Activated T-helper 1 cell treated with anti-CD3 and anti-CD28 coated beads, Interleukin-2, amount 50 U/mL, for 16 hours (primary cell): ENCODE data around the gene ZNF438.
"Not testable (repeated sequence)": the region's sequence is repeated elsewhere in the genome, so short reads cannot be mapped to it uniquely, and the experiment has no call there.

ENCODE experiments used
- DNase-seq, 2 donors: peaks; one replicate each; pipeline ENCODE4 v3.0.0-alpha.2; 2020; ENCODE audit warnings: low read depth in 1 of 2, low spot score in 1 of 2

Gene ZNF438

GRCh38 chr10:30986053-30986555 is 45.6 kb downstream of the ZNF438 start:
- no peak for DNase-seq

GRCh38 chr10:30985512-30985911 is 46.2 kb downstream of the ZNF438 start:
- DNase-seq, result no peak

- no peak for DNase-seq
These were observed 46.9 kb downstream of the ZNF438 start for GRCh38 chr10:30984563-30985328.

GRCh38 chr10:30983209-30983608 is 48.5 kb downstream of the ZNF438 start:
- not testable (repeated sequence) for DNase-seq

- DNase-seq, result no peak
These were observed 50.6 kb downstream of the ZNF438 start for GRCh38 chr10:30980951-30981616.

GRCh38 chr10:30979956-30980355 is 51.7 kb downstream of the ZNF438 start:
- DNase-seq, result no peak

GRCh38 chr10:30978843-30979242 is 52.8 kb downstream of the ZNF438 start:
- no peak for DNase-seq

GRCh38 chr10:30977385-30977784 is 54.3 kb downstream of the ZNF438 start:
- DNase-seq, result no peak

- no peak for DNase-seq
These were observed 56.8 kb downstream of the ZNF438 start for GRCh38 chr10:30974773-30975415.

- DNase-seq, result no peak
These were observed 57.3 kb downstream of the ZNF438 start for GRCh38 chr10:30974355-30974754.

GRCh38 chr10:30973737-30974136 is 57.9 kb downstream of the ZNF438 start:
- DNase-seq, result no peak

GRCh38 chr10:30970760-30971460 is 60.8 kb downstream of the ZNF438 start:
- no peak for DNase-seq

GRCh38 chr10:30968711-30969110 is 63.0 kb downstream of the ZNF438 start:
- DNase-seq, result no peak

- DNase-seq, result no peak
These were observed 63.8 kb downstream of the ZNF438 start for GRCh38 chr10:30967650-30968410.

GRCh38 chr10:30963992-30964930 is 67.4 kb downstream of the ZNF438 start:
- no peak for DNase-seq

- DNase-seq, result no peak
These were observed 69.1 kb downstream of the ZNF438 start for GRCh38 chr10:30962522-30962921.

GRCh38 chr10:30959836-30960210 is 71.8 kb downstream of the ZNF438 start:
- no peak for DNase-seq

GRCh38 chr10:30949218-30949617 is 82.4 kb downstream of the ZNF438 start:
- DNase-seq, result not testable (repeated sequence)

GRCh38 chr10:30944005-30944404 is 87.7 kb downstream of the ZNF438 start:
- no peak for DNase-seq

GRCh38 chr10:30943451-30943850 is 88.2 kb downstream of the ZNF438 start:
- no peak for DNase-seq
